Non-pigmented ciliary epithelial cell (primary cell): ENCODE results near the gene GRAMD4.
"Not testable (repeated sequence)": the region's sequence is repeated elsewhere in the genome, so short reads cannot be mapped to it uniquely, and the experiment has no call there.

Experiments
- DNase-seq: peaks from one replicate; pipeline ENCODE4 v3.0.0-alpha.2; 2010; ENCODE audit warnings: low read depth

GRAMD4 gene

DNA sequence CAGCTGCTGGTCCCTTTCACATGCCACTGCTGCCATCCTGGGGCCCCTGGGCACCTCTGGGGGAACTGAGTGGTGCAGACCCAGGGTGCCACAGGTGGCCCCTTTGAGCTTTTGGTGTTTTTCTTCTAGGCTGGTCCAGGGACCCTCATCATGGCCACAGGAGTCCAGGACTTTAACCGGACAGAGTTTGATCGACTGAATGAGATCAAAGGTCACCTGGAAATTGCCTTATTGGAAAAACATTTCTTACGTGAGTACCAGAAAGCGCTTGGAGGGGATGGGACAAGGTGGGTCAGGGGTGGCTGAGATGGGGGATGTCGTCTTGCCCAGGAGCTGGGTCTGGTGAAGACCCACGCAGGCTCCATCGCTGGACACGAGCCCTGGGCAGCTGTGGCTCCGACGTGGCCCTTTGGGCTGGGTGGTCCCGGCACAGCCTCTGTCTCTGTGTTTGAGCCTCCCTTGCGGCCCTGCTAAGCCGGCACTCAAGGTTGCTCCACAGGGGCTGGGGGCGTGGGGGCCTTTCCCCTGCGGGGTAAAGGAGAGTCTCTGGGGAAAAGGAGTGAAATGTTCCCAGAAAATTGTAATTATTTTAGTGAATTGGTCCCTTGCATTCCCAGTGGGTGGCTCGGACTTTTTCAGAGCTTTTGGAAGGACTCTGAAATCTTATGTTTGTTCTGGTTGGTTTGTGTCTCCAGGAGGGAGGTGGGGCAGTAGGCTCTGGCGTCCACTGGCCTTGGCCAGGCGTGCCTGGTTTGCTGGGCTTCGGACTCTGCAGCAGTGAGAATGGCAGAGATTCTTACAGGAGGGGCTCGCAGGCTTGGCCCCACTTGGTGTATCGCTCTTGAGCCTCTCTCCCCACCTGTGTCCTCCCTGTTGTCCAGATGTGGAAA is 17.8 kb downstream of the GRAMD4 start:
- DNase-seq, result no peak

DNA sequence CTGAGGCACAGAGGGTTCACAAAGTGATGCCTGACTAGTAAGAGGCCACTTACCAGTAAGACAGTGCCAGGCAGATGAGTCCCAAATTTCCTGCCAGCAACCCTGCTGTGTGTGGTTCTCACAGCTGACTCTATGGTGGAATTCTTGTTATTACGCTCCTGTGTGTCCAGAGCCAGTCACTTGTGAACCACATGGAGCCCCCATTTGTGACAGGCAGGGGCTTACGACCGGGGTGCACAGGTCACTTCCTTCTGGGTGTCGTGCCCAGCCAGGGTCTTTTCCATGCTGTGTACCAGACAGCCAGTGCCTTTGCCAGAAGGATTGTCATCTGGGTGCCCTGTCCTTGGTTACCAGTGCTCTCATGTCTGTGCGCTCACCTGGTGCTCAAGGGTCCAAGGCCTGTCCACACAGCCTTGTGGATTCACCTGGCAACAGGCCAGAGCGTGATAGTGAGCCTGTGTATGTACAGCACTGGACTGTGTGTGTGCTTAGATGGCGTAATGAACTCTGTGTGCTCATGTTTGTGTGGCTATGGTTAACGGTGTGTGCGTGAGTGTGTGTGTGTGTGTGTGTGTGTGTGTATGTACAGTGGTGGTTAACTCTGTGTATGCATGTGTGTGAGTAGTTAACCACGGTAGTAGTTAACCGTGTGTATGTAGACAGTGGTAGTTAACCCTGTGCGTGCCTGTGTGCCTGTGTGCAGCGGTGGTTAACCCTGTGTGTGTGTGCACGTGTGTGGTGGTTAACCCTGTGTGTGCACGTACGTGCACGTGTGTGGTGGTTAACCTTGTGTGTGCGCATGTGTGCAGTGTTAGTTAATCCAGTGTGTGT is 18.6 kb downstream of the GRAMD4 start:
- no peak for DNase-seq

DNA sequence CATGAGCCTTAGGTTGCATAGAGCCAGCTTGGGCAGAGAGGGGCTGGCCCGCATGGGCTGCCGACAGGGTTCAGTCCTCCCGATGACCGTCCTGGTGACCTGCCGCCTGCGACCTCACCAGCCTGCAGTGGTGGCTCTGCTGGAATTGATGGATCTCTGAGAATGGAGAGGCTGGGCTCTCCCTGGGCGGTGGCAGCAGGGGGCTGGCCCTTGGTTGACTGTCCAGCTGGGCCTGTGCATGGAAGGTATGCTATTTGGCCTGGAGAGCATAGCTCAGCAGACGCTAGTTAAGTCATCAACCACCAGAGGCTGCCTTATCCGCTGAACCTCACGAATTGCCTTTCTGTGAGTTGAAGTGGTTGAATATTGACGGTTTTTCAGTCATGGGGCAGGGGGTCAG is 19.7 kb downstream of the GRAMD4 start:
- DNase-seq, result no peak

DNA sequence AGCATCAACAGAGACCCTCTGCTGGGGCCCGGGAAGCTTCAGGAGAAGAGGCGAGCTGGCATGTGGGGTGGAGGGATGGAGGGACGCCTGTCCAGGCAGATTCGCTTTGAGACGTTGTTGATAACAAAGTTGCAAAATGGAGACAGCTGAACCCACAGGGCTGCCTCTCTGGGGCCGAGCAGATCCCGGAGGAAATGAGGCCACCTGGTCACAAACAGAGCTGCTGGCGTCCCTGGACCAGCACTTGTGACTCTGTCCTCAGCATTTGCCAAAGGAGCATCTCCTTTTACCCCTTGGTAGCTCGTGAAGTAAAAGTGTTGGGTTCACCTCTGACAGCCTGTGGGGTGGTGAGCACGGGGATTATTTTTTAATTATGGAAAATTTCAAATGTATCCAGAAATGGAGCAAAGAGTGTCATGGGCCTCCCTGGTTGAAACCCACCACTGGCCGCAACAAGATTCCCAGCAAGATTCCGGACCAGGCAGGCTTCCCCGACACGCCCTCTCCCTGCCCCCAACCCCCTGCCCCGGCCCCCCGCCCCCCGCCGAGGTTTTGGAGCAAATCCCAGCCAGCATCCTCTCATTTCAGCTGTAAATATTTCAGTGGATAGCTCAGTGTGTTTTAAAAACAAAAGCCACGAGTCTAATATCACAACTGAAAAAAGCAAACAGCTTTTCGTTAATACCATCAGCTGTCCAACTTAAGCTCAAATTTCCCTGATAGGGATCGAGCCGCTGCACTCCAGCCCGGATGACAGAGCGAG is 20.3 kb downstream of the GRAMD4 start:
- no peak for DNase-seq

DNA sequence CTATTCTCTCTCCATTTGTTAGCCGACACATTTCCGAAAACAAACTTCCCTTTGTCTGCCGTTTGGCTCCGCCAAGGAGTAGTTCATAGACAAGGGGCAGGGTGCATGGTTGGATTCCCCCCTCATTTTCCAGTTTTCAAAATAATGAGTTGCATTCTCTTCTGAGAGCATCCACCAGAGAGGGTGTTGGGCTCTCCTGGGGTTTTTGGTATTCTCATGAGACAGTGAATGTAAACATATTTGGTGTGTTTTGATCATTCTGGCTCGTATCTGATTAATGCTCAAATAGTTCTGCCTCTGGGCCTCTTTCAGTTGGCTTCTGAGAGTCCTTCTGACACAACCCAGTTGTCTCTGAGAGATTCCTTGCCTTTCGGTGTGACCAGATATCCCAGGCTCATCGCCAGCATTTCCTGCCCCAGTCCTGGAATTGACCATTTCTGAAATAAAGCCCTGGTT is 21.7 kb downstream of the GRAMD4 start:
- DNase-seq, result no peak

DNA sequence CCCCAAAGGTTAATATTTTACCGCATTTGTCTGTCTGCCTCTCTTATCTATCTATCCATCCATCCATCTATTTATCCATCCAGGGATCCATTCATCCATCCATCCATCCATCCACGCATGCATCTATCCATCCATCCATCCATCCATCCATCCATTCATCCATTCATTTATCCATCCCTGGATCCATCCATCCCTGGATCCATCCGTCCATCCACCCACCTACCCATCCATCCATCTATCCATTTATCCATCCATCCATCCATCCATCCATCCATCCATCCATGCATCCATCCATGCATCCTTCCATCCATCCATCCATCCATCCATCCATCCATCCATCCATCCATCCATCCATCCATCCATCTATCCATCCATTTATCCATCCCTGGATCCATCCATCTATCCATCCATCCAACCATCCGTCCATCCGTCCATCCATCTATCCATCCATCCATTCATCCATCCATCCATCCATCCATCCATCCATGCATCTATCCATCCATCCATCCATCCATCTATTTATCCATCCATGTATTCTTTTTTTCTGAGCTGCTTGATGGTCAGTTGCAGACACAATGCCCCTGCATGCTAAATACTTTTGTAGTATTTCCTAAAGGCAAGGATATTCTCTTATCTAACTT is 22.8 kb downstream of the GRAMD4 start:
- not testable (repeated sequence) for DNase-seq

DNA sequence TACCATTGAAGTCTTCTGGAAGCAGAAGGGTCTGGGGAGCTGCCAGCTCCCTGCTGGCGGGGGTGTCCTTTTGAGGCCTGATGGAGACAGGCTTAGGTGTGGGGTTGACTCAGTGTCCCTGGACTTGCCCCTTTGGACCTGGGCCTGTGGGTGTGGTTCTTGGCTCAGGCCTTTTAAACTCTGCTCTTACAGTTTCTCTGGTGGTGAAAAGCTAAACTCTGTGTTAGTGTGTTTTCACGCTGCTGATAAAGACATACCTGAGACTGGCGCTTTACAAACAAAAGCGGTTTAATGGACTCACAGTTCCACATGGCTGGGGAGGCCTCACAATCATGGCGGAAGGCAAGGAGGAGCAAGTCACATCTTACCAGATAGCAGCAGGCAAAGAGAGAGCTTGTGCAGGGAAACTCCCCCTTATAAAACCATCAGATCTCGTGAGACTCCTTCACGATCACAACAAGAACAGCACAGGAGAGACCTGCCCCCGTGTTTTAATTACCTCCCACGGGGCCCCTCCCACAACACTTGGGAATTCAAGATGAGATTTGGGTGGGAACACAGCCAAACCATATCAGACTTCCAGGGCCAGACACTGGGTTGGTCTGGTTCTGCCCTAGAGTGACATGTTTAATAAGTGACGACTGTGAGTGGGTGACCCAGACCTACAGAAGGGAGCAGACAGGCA is 26.5 kb downstream of the GRAMD4 start:
- DNase-seq, result no peak

DNA sequence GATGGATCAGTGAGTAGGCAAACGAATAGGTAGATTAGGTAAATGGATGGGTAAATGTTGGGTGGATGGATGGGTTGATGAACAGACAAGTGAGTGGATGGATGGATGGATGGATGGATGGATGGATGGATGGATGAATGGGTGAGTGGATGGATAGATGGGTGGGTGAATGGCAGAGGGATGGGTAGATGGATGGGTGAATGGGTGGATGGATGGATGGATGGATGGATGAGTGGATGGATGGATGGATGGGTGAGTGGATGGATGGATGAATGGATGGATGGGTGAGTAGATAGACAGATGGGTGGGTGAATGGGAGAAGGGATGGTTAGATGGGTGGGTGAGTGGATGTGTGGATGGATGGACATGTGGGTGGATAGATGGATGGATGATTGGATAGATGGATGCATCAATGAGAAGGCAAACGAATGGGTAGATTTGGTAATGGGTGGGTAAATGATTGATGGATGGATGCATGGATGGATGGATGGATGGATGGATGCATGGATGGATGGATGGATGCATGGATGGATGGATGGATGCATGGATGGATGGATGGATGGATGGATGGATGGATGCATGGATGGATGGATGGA is 28.1 kb downstream of the GRAMD4 start:
- DNase-seq, result not testable (repeated sequence)

DNA sequence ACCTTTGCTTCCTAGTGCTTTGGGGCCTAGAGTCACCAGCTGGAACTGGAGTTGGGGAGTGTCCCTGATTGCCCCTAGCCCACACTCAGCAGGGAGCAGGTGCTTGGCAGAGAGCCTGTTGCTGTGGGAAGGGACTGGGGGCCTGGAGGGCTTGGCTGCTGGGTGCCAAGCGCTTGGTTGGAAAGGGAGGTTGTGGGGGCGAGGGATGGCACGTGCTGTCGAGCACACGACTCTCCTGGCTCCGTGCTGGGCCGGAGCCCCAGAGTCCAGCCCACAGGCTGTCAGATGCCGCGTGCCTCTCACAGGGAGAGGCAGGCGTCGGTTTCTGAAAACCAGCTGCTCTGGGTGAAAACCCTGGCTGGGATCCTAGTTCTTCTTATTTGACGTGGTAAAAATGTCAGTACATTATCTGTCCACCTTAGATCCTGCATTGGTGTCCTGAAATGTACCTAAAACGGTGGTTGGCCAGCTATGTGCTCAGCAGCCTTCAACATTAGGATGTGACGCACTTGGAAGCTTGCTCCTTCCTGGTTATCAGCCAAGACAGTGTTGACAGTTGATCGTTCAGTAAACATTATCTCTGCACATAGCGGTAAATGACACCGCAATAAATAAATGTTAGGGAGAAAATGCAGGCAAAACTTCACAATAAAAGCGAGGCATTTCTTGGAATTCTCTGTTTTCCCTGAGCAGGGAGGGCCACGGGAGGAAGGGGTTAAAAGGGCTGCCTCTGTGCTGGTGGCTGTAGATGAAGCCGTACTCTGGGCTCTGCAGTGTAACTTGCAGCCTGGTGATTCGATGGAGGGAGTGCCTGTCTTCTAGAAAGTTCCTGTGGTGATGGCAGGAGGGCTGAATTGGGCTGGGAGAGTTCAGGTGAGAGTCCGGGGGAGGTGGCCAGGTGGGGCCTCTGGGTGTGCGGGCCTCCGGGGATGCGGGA is 29.2 kb downstream of the GRAMD4 start:
- DNase-seq, result no peak

DNA sequence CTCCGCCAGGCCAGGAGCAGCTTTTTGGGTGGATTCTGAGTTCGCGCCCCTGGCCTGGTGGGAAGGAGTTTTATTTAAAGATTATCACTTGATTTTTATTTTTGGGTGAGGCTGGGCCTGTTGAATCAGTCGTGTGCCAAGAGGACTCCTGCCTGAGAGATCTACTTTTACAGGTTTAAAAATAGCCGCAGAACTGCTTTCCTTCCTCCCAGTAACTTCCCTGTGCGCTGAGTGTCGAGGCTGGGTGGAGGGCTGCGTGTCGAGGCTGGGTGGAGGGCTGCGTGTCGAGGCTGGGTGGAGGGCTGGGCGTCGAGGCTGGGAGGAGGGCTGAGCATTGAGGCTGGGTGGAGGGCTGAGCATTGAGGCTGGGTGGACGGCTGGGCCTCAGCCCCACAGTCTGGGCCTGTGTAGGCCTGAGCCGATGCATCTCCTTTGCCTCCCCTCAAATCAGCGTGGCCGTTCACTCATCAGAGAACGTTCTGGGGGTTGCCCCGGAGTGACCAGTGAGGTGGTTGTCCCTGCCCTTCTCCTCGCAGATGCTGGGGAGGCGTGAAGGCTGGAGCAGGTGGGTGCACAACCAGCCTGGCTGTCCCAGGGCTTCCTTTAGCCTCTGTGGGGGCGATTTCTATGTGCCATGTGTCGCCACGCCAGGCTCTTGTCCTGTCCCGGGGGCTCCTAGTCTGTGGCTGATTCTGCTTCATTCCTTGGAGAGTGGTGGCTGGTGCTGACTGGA is 30.1 kb downstream of the GRAMD4 start:
- DNase-seq, result no peak

DNA sequence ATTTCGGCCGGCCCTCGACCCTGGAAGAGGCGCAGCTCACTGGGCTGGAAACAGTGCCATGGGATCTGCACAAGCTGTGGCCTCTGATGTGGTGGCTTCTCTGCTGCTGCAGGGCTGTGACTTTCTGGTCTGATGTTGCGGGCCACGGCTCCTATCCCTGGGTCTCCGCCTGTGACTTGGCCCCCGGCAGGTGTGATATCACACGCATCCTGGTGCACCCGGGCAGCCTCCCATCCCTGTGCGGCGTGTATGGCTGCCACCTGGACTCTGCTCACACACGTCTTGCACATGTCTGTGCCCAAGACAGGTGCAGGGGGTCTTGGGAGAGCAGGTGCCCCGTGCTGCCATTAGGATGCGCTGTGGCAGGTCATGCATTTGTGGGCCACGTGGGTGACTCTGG is 31.1 kb downstream of the GRAMD4 start:
- DNase-seq, result no peak

DNA sequence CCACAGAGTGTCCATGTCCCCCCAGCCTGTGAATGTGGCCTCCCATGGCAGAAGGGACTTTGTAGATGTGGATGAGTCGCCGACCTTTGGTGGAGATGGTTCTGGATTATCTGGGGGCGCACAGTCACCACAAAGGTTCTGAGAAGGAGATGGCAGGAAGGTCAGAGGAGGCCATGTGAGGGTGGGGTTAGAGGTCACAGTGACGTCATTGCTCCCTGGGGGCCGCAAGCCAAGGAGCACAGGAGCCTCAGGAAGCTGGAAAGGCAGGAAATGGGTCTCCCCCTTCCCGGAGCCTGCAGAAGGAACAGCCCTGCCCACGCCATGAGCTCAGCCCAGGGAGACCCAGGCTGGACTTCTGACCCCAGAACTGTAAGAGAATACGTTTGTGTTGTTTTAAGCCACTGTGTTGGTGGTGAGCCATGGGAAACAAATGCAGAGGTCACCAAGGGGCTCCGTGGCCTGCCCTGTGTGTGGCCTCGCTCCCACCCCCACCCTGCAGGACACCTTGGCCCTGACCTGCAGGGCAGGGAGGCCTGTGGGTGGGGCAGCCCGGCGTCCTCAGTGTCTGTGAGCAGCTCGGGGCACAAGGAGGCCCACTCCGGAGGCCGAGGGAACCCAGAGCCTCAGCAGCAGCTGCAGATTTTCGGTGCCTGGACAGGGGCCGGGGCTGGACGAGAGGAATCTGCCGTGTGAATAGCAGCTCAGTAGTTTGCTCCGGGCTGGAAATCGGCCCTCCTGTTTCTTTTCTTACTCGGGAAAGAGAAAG is 32.1 kb downstream of the GRAMD4 start:
- no peak for DNase-seq

DNA sequence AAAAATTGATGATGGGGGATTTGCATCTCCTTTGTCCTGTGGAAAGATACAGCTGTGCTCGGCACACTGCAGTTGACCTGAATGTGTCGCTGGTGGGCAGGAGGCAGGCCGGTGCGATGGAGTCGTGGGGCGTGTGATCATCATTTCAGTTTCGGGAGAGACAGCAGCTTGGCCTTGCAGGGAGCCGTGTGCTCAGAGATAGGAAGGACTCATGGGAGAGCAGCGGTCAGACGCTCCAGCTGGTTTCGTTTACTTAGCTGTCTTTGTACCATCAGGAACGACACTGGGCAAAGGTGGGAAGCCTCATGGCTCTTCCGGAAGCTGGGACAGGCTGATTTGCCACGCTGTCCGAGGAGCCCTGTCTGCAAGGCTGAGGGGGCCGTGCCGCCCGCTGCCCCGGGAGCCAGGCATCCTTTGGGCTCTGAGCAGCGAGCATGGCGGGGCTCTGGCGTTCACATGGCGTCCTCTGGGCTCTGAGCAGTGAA is 32.7 kb downstream of the GRAMD4 start:
- DNase-seq, result no peak

DNA sequence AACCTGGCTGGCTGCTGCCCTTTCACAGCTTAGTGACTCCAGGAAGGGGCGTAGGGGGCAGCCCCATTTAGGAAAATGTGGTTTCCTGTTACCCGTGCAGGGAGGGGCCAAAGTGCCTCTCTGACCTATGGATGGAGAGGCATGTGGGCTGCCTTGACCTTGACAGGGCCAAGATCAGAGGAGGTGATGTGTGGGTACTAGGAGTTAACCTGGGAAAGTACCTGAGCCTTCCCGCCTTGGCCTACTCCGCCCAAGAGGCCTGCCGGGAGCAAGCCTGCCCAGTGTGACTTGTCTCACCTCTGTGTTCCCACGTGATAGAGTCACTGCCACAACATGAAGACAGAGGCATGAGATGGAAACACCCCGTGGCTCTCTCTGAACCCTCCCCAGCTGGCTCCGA is 33.4 kb downstream of the GRAMD4 start:
- no peak for DNase-seq

DNA sequence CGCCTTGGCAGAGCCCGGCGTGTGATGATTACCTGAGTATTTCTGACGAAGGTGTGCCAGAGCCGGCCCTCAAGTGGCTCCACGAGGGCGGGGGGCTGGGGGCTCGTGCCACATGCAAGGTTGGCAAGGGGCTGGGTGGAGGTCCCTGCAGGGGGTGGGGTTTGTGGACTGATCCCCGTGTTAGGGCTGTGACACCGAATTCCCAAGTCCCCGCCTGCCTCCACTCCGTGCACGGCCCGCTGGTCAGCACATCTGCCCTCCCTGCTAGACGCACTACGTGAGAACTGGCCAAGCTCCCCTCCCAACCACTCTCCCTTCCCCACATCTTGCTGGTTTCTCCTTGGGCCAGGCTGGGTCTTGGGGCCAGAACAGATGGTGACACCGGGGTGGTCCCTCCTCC is 34.2 kb downstream of the GRAMD4 start:
- DNase-seq, result no peak

DNA sequence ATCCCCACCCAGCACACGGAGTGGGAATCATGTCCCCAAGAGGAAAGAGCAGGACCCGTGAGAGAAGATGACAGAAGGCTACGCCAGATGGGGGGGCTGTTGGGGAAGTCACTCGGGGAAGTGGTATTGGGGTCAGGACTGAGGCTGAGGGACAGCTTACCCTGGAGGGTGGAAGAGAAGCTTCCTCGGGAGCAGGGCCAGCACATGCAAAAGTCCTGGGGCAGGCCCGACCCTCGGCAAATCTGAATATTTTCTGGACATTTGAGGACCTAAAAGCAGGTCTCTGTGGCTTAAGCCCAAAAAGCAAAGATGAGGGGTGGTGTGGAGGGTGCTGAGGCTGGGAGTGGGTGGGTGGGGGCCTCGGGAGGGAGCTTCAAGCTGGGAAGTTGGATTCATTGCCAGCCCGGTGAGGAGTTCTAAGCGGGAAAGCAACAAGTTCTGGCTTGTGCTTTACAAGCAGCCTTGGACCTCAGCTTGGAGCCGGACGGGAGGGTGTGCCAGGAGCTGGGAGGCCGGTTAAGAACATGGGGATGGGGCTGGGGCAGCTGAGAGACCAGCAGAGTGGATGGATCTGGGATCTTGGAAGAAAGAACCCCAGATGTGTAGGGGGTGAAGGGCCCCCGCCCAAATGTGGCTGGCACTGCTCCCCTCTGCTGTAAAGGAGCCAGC is 34.9 kb downstream of the GRAMD4 start:
- no peak for DNase-seq

DNA sequence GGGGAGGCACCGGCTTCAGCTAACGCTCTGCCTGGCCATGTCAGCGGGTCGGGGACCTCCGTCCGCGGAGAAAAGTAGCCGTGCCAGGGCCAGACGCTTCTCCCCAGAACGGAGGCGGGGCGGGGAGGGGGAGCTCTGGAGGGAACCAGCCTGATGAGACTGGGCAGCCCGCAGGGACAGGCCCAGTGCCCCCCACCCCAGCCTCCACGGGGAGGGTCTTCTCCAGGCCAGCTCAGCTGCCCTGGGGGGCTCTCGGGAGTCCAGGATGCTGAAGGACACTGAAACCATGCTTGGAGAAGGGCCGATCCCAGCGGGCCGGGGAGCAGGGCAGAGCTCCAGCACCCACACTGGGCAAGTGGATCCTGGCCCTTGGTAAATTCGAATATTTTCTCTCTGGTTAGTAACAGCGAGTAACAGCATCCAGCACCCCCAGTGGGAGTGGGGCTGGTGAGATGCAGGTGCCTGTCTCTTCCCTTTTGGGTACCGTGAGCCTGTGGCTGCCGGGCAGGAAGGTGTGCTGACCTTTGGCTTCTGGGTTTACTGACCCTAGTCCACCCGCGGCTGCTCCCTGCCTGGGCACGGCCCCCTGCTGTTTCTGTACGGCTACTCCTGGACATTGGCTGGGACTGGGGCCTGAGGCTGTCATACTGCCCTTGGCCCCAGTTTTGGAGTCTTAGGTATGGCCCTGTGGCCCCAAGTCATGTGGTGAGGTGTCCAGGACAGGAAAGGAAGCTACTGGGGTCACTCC is 35.8 kb downstream of the GRAMD4 start:
- DNase-seq, result no peak
